ENCODE data around the gene CDYL2.
"Not testable (repeated sequence)": the region's sequence is repeated elsewhere in the genome, so short reads cannot be mapped to it uniquely, and the experiment has no call there.

Gene CDYL2

DNA sequence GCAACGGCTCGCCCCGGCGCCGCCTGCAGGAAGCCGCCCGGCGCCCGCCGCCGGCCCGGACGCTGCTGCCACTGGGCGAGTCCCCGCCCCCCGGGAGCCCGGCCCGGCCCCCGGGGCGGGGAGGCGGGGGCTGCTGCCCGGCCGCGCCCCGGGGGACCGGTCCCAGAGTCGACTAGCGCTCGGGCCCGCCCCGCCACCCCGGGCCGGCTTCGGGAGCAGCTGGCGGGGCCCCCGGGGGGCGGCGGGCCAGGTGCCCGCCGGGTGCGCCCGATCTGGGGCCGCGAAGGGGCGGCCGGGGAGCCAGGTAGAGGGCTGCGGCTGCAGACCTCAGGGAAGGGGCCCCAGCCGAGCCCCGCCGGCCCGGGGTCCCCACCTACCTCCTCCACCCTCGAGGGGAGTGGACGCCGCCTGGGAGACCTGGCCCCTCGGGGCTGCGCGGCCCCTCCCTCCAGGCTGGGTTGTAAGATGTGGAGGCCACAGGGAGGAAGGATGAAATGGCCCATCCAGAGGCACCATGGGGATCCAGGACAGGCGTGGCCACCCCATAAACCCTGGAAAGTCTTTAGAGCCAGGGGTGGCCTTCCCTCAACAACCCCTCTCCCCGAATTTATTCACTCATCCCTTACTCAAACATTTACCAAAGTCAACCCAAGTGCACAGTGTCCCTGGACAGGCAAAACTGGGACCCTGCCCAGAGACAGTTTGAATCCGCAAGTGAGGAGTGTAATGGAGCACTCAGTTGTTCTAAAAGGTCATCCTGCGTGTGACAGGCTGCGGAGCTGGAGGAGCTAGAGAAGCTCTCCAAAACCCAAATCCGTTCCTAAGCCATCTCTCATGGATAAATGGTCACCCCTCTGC lies at the start of gene CDYL2:
Gene CDYL2, minus strand, starts transcription at position 73 of the 858 bp plus-strand sequence. CDS start 425 bp downstream, outside the sequence.
- DNase-seq (ENCODE audit: low read depth): no peak

DNA sequence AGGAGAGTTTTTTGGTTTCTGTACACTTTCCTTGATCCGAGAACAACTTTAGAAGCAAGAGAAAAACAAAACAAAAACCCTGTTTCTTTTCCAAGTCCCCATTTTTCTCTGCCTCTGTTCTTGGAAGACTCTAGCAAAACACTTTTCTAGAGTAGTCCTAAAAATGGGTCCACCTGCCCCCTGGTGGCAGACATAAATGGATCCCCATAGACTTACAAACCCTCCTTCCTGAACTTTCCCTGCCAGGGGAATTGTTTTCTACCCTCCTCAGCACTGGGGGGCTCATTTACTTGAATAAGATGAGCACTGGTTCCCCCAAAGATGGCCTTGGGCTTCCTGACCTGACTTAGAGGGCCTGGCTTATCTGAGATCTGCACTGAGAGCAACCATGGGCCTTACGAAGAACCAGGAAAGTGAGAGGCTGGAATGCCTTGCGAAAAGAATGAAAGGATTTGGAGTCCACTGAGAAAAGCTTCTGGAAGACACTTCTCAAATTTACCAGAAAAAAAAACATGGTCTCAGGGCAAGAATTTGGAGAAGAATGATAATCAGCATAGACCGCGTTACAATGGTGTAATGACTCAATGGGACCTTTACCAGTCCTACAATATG lies 48.0 kb upstream of the CDYL2 start:
- DNase-seq (ENCODE audit: low read depth): no peak

DNA sequence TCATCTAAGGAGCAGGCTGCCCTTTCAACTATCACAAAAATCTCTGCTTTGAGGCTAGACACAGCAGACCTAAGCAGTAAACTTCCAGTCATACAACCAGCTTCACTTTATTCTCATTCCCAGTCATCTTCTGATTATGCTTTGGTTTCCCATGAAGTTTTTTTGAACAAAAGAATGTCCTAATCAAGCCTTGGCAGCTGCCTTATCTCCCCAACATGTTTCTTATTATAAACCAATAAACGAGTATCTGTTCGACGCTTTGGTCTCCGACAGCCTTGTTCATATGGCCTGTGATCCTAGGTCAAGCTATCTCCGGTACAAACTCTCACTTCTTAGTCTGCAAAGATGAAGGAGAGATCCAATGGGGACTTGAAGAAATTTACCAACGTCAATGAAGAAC lies 47.4 kb upstream of the CDYL2 start:
- DNase-seq (ENCODE audit: low read depth): no peak

- DNase-seq (ENCODE audit: low read depth): no peak
Measured at GRCh38 chr16:80850757-80851156, 46.4 kb upstream of the CDYL2 start.

DNA sequence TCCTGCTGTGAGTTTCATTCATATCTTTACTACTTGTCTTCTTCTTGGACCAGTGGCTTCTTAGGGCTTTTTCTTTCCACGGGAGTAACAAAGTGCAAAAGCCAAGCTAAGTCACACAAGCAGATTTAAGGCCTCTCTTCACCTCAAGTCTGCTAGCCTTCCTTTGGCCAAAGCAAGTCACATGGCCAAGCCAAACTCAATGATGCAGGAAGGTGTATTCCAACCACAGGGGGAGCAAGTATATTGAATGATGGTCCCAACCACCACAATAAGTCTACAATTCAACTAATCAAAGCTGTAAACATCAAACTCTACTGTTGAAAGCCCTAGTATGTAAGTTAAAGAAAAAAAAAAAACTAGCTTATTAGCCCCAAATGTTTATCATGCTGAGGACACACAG lies 44.5 kb upstream of the CDYL2 start:
- DNase-seq (ENCODE audit: low read depth): no peak

- no peak for DNase-seq (ENCODE audit: low read depth)
Measured at GRCh38 chr16:80846680-80847079, 42.3 kb upstream of the CDYL2 start.

DNA sequence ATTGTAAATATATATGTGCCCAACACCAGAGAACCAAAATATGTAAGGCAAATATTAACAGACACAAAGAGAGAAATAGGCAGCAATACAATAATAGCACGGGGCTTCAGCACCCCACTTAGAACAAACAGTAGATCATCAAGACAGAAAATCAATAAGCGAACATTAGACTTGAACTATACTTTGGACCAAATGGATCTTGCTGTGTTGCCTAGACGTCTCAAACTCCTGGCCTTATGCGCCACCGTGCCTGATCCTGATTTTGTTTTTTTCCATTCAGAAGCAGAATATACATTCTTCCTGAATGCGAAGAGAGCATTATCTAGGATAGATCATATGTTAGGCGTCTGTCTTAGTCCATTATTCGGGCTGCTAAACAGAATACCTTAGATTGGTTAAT lies 41.9 kb upstream of the CDYL2 start:
- DNase-seq (ENCODE audit: low read depth): no peak

- no peak for DNase-seq (ENCODE audit: low read depth)
Measured at GRCh38 chr16:80844395-80844794, 40.0 kb upstream of the CDYL2 start.

GRCh38 chr16:80841231-80841630 lies 36.8 kb upstream of the CDYL2 start:
- no peak for DNase-seq (ENCODE audit: low read depth)

- DNase-seq (ENCODE audit: low read depth): no peak
Measured at GRCh38 chr16:80837533-80838147, 33.2 kb upstream of the CDYL2 start.

GRCh38 chr16:80836846-80837245 lies 32.4 kb upstream of the CDYL2 start:
- DNase-seq (ENCODE audit: low read depth): no peak

GRCh38 chr16:80836202-80836601 lies 31.8 kb upstream of the CDYL2 start:
- DNase-seq (ENCODE audit: low read depth): no peak

DNA sequence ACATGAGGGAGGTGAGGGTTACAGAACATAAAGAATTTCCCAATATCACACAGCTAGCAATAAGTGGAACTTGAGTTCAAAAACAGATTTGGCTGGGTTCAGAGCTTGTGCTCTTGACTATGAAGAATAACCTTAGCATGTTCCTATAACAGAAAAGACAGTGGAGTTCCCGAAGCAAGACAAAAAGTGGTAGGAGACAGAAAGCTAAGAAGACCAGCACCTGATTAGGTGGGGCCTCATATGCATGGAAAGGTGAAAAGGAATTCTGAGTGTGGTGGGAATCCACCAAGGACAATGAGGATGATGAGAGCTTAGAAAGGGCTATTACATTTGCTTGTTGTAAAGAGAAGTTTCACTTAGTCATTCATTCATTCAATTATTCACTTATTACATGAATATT lies 26.6 kb upstream of the CDYL2 start:
- no peak for DNase-seq (ENCODE audit: low read depth)

DNA sequence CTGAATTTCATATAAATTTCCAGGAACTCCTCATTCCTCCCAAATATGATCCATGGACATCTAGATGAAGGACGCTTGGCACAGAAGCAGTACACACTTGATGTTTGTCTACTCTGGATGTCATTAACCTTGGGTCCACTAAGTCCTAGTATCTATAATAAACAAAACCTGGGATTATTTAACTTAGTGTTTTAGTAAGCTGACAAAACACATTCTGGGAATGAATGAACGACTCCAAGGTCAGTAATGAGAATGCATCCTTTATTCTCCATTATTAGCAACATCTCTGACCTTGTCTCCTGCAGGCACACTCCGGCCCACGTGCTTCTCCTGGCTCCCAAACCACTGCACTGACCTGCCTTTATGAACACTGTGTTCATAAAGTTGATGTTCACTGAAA lies 24.1 kb upstream of the CDYL2 start:
- DNase-seq (ENCODE audit: low read depth): no peak

- DNase-seq (ENCODE audit: low read depth): no peak
Measured at GRCh38 chr16:80827007-80827406, 22.6 kb upstream of the CDYL2 start.

DNA sequence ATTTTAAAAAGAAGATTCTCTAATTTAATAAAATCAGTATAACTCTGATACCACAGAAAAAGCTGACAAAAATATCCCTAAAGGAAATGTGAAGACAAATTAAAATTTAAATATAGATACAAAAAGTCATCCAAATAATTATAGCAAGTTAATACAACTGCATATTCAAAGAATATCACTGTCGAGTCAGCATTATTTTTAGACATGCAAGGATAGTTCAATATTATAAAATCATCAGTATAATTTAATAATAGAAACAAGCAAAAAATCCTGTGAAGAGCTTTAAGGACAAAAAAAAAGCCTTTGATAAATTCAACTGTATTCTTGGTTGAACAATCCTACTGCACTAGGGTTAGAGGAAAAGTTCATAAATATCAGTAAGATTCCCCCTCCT lies 21.0 kb upstream of the CDYL2 start:
- no peak for DNase-seq (ENCODE audit: low read depth)

- DNase-seq (ENCODE audit: low read depth): peak; percentile 51
Measured at GRCh38 chr16:80824623-80825364, 20.4 kb upstream of the CDYL2 start.

- no peak for DNase-seq (ENCODE audit: low read depth)
Measured at GRCh38 chr16:80819988-80820387, 15.6 kb upstream of the CDYL2 start.

- no peak for DNase-seq (ENCODE audit: low read depth)
Measured at GRCh38 chr16:80816356-80816755, 12.0 kb upstream of the CDYL2 start.

DNA sequence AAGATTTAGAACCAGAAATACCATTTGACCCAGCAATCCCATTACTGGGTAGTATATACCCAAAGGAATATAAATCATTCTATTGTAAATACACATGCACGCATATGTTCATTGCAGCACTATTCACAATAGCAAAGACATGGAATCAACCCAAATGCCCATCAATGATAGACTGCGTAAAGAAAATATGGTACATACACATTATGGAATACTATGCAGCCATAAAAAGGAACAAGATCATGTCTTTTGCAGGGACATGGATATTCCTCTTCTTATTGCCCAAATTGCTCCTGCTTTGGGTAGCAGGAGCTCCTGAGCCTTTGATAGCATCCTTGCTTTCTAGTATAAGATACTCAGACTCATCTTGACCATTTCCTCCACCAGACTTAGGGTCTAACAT lies 10.9 kb upstream of the CDYL2 start:
- not testable (repeated sequence) for DNase-seq (ENCODE audit: low read depth)

DNA sequence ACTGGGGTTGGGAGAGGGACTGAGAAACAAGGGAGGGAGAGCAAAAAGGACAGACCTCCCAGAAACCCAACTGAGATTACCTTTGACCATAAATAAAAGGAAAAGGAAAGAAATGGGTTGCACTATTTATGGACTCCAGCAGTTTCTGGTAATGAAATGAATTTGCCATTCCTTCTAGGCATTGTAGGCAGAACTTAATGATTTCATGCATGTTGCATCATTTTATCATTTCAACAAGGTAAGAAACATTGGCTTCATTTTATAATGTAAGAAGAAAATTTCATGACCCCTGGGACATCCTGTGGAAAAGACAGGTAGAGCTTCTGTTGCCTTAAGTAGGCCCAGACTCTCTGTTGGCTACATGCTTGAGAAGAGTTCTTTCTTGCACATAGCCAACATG lies 8.2 kb upstream of the CDYL2 start:
- no peak for DNase-seq (ENCODE audit: low read depth)

- no peak for DNase-seq (ENCODE audit: low read depth)
Measured at GRCh38 chr16:80809366-80809765, 5.0 kb upstream of the CDYL2 start.

DNA sequence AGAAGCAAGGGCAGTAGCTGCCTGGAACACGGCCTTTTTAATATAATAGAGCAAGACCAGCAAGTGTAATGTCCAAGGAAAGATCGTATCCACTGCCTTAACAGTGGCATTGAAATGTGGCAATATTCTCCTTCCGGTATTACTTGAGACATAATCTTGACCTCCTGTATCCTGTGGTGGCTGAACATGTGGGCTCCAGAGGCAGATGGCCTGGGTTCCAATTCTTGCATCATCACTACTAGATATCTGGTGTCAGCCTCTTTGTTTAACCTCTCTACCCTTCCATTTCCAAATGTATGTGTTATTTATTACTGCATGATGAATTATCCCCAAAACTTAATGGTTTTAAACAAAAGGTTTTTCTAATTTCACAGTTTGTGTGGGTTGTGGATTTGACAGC lies 3.5 kb upstream of the CDYL2 start:
- no peak for DNase-seq (ENCODE audit: low read depth)

Data from fibroblast of the conjunctiva (primary cell).